ENCODE results near the gene CD300LG.

GRCh38 chr17:43853546-43853945, 6.6 kb downstream of the CD300LG start:
- TF ChIP-seq, protein P1, sequence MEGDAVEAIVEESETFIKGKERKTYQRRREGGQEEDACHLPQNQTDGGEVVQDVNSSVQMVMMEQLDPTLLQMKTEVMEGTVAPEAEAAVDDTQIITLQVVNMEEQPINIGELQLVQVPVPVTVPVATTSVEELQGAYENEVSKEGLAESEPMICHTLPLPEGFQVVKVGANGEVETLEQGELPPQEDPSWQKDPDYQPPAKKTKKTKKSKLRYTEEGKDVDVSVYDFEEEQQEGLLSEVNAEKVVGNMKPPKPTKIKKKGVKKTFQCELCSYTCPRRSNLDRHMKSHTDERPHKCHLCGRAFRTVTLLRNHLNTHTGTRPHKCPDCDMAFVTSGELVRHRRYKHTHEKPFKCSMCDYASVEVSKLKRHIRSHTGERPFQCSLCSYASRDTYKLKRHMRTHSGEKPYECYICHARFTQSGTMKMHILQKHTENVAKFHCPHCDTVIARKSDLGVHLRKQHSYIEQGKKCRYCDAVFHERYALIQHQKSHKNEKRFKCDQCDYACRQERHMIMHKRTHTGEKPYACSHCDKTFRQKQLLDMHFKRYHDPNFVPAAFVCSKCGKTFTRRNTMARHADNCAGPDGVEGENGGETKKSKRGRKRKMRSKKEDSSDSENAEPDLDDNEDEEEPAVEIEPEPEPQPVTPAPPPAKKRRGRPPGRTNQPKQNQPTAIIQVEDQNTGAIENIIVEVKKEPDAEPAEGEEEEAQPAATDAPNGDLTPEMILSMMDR (conservative IDR thresholded peaks at IDR 0.05; ENCODE audit: low read depth, low read length) = no peak
- no peak for TF ChIP-seq EZH2 (IDR thresholded peaks at IDR 0.05; ENCODE audit: borderline replicate concordance, low read depth, low read length, poor library complexity, severe bottlenecking)
